Measurements from ENCODE around the gene GNB2.
A peak's percentile ranks its signal among the peaks of the same experiment; 100 is the strongest.

Gene GNB2

DNA sequence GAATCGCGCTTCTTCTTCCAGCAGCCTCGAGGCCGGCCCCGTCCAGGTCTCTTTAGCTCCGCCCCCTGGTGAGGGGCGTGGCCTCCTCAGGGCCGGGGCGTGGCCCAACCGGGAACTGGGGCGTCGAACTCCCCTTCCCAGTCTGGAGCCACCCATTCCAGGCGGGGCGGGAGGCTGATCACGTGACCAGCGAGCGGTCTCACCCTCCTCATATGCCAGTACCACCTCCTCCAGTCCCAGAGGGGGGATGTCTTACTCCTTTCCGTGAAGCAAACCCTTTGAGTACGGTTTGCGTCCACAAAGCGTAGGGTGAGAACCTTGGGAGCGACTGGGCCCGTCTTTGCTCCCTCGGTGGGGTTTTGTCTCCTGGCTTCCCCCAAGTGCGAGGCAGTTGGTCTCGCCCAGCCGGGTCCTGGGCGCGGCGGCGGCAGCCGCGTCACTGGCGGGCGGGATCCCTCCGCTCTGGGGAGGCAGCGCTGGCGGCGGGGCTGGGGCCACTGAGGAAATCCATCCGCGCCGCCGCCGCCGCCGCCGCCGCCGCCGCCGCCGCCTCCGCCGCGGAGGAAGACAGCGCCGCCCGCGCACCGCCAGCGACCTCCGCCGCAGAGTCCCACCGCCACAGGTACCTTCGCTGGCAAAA is at the start of gene GNB2:
Gene GNB2 (plus strand): TSS at position 439 of the 640 bp plus-strand sequence. CDS start 2,526 bp downstream, outside the sequence.
- peaks cover 12 to 21% of the 10 kb centered on the region in 2 donors for H3K36me3 ChIP-seq (ENCODE audit: control insufficient read depth in 1 of 2, insufficient read depth in 2 of 2, low read length in 2 of 2)
- peak within 1 kb of the TSS; percentile 98 for H3K27ac ChIP-seq (ENCODE audit: low read depth, low read length)
- no peaks in the 10 kb centered on the region for H3K27me3 ChIP-seq (ENCODE audit: control insufficient read depth in 1 of 2, insufficient read depth in 2 of 2, low read length in 2 of 2)
- H3K9ac ChIP-seq (ENCODE audit: low read depth in 1 of 2, low read length in 2 of 2), result peak within 1 kb of the TSS; percentile 80 to 91
- H3K4me3 ChIP-seq (ENCODE audit: low read depth in 1 of 2, low read length in 2 of 2), result peak within 1 kb of the TSS; percentile 85 to 91
- no peaks in the 10 kb centered on the region for H3K9me3 ChIP-seq (ENCODE audit: control insufficient read depth in 1 of 2, low read length in 2 of 2)
- H3K4me1 ChIP-seq (ENCODE audit: control insufficient read depth in 1 of 2, insufficient read depth in 2 of 2, low read length in 2 of 2), result peaks cover 5 to 10% of the 10 kb centered on the region in 2 donors

DNA sequence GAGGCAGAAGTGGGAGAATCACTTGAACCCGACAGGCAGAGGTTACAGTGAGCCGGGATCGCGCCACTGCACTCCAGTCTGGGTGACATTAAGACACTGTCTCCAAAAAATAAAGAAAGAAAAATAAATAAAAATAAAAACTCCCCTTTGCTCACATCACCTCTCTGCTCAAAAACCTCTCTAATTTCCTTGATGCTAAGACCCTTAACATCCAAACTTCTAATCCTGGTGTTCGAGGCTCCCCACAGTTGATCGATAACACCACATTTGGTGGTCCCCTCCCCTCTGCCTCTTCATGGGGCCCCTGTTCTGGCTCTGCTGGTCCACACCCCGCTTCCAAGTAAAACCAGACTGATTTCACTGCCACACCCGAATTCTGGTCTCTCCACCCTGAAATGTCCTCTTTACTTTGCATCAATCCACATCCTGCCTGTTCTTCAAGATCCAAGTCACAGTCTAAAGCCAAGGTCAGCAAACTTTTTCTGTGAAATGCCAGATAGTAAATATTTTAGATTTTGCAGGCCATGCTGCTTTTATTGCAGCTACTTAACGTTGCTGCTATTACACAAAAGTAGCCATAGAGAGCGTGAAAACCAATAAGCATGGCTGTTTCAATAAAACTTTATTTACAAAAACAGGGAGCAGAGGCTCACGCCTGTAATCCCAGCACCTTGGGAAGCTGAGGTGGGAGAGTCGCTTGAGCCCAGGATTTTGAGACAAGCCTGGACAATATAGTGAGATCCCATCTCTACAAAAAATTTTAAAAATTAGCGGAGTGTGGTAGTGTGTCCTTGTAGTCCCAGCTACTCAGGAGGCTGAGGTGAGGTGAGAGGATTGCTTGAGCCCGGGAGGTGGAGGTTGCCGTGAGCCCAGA is 49.4 kb upstream of the GNB2 start:
- Histone ChIP-seq H3K4me3 (ENCODE audit: low read depth in 1 of 2, low read length in 2 of 2) (no peak overlapping the region), H3K9me3 (ENCODE audit: control insufficient read depth in 1 of 2, low read length in 2 of 2) (no peaks in the 10 kb centered on the region), H3K27me3 (ENCODE audit: control insufficient read depth in 1 of 2, insufficient read depth in 2 of 2, low read length in 2 of 2) (no peaks in the 10 kb centered on the region), H3K9ac (ENCODE audit: low read depth in 1 of 2, low read length in 2 of 2) (no peak overlapping the region), H3K36me3 (ENCODE audit: control insufficient read depth in 1 of 2, insufficient read depth in 2 of 2, low read length in 2 of 2) (no peaks in the 10 kb centered on the region), H3K27ac (ENCODE audit: low read depth, low read length) (no peak overlapping the region), H3K4me1 (ENCODE audit: control insufficient read depth in 1 of 2, insufficient read depth in 2 of 2, low read length in 2 of 2) (peaks cover 0 to 8% of the 10 kb centered on the region in 2 donors)

DNA sequence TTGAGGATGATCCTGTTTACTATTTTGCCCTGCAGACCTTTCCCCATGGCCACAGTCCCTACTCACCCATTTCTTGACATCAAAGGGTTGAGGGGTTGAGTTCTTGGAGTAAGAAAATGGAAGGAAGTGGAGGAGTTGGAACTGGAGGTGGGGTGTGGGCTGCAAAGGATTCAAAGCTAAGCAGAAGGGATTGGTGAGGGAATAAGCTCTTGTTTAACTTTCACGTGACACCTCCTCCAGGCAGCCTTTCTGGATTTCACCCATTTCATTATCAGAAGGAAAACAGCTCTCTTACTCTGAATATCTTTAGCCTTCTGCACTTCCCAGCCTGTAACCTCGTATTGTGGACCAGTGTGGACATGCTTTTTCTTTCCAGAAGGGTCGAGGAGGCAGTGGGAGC is 47.5 kb upstream of the GNB2 start:
- Histone ChIP-seq H3K9ac (ENCODE audit: low read depth in 1 of 2, low read length in 2 of 2) (no peak overlapping the region), H3K4me1 (ENCODE audit: control insufficient read depth in 1 of 2, insufficient read depth in 2 of 2, low read length in 2 of 2) (peaks cover 0 to 8% of the 10 kb centered on the region in 2 donors), H3K27me3 (ENCODE audit: control insufficient read depth in 1 of 2, insufficient read depth in 2 of 2, low read length in 2 of 2) (no peaks in the 10 kb centered on the region)

DNA sequence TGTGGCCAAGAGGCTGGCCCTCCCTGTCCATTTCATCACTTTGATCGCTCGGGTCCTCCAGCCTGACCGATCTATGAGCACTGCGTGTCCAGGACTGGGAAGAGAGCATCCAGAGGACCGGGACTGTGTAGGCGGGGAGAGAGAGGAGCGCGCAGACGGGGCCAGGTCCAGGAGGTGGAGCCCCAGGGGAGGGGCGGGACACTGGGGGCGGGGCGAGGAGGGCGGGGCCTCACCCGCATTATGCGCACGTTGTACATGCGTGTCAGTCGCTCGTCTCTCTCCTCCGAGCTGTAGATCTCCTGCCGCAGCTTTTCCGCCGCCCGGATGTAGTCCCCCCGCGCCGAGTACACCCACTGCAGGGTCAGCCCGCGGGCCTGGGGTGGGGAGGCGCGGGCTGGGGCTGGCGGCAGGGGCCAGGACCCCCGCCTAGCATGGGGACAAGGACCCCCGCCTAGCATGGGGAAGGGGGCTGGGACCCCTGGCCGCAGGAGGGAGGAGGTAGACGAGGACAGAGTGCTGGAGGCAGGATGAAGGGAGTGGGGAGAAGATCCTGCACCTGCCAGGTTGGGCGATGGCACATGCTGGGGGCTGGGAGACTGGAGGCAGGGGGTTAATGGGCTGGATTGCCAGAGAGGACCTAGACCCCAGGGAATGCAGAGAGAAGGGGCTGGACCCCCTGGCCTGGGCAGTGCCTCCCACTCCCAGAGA is 46.9 kb upstream of the GNB2 start:
- H3K27ac ChIP-seq (ENCODE audit: low read depth, low read length), result no peak overlapping the region
- H3K4me3 ChIP-seq (ENCODE audit: low read depth in 1 of 2, low read length in 2 of 2), result peak overlapping the region; percentile 50
- no peak overlapping the region for H3K9ac ChIP-seq (ENCODE audit: low read depth in 1 of 2, low read length in 2 of 2)
- H3K36me3 ChIP-seq (ENCODE audit: control insufficient read depth in 1 of 2, insufficient read depth in 2 of 2, low read length in 2 of 2), result no peaks in the 10 kb centered on the region
- no peaks in the 10 kb centered on the region for H3K27me3 ChIP-seq (ENCODE audit: control insufficient read depth in 1 of 2, insufficient read depth in 2 of 2, low read length in 2 of 2)
- H3K9me3 ChIP-seq (ENCODE audit: control insufficient read depth in 1 of 2, low read length in 2 of 2), result no peaks in the 10 kb centered on the region
- peaks cover 0 to 8% of the 10 kb centered on the region in 2 donors for H3K4me1 ChIP-seq (ENCODE audit: control insufficient read depth in 1 of 2, insufficient read depth in 2 of 2, low read length in 2 of 2)

More for the DNA sequence above, 47.5 kb upstream of the GNB2 start:
- no peaks in the 10 kb centered on the region for H3K9me3 ChIP-seq (ENCODE audit: control insufficient read depth in 1 of 2, low read length in 2 of 2)
- no peaks in the 10 kb centered on the region for H3K36me3 ChIP-seq (ENCODE audit: control insufficient read depth in 1 of 2, insufficient read depth in 2 of 2, low read length in 2 of 2)
- H3K4me3 ChIP-seq (ENCODE audit: low read depth in 1 of 2, low read length in 2 of 2), result peak overlapping the region in 1 of 2 donors; percentile 32
- H3K27ac ChIP-seq (ENCODE audit: low read depth, low read length), result no peak overlapping the region

DNA sequence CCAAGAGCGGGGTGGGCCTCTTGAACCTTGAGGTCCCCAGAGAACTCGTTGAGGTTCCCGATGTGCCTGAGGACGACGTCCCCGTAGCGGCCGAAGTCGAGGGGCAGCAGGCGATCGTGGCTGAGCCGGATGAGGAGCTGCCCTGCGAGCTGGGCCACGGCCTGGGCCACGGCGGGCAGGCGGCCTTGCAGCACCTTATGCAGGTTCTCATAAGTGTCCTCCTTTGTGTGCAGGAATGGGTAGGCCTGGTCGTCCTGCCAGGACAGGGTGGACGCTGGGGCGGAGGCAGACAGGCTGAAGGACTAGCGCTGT is 46.3 kb upstream of the GNB2 start:
- H3K9me3 ChIP-seq (ENCODE audit: control insufficient read depth in 1 of 2, low read length in 2 of 2), result no peaks in the 10 kb centered on the region
- H3K27ac ChIP-seq (ENCODE audit: low read depth, low read length), result no peak overlapping the region

DNA sequence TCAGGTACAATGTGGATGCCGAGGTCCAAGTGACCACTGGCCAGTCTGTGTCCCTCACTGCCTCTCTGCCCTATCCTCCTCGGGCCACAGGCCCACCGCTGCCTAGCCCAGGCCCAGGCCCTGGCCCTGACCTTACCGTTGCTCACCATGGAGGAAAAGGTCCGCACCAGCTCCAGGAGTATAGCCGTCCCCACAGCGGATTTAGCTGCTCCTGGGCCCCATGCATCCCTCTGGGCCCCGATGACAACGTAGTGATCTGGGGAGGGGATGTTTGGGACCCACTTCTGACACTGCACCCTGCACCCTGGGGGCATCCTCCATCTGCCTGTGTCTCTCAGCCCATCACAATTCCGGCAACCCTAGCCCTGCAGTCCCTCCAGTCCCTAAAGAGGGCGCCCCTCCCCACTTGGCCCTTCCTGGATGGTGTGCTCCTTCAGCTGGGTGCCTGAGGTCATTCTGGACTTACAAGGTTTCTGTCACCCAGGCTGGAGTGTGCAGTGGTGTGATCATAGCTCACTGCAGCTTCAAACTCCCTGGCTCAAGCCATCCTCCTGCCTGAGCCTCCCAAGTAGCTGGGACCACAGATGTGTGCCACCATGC is 44.3 kb upstream of the GNB2 start:
- Histone ChIP-seq H3K36me3 (ENCODE audit: control insufficient read depth in 1 of 2, insufficient read depth in 2 of 2, low read length in 2 of 2) (no peaks in the 10 kb centered on the region), H3K27me3 (ENCODE audit: control insufficient read depth in 1 of 2, insufficient read depth in 2 of 2, low read length in 2 of 2) (no peaks in the 10 kb centered on the region), H3K4me3 (ENCODE audit: low read depth in 1 of 2, low read length in 2 of 2) (no peak overlapping the region), H3K27ac (ENCODE audit: low read depth, low read length) (no peak overlapping the region), H3K9ac (ENCODE audit: low read depth in 1 of 2, low read length in 2 of 2) (no peak overlapping the region), H3K4me1 (ENCODE audit: control insufficient read depth in 1 of 2, insufficient read depth in 2 of 2, low read length in 2 of 2) (peaks cover 5 to 16% of the 10 kb centered on the region in 2 donors), H3K9me3 (ENCODE audit: control insufficient read depth in 1 of 2, low read length in 2 of 2) (no peaks in the 10 kb centered on the region)

More for the DNA sequence above, 46.3 kb upstream of the GNB2 start:
- no peaks in the 10 kb centered on the region for H3K27me3 ChIP-seq (ENCODE audit: control insufficient read depth in 1 of 2, insufficient read depth in 2 of 2, low read length in 2 of 2)
- H3K9ac ChIP-seq (ENCODE audit: low read depth in 1 of 2, low read length in 2 of 2), result no peak overlapping the region
- no peaks in the 10 kb centered on the region for H3K36me3 ChIP-seq (ENCODE audit: control insufficient read depth in 1 of 2, insufficient read depth in 2 of 2, low read length in 2 of 2)
- H3K4me1 ChIP-seq (ENCODE audit: control insufficient read depth in 1 of 2, insufficient read depth in 2 of 2, low read length in 2 of 2), result peaks cover 0 to 8% of the 10 kb centered on the region in 2 donors
- H3K4me3 ChIP-seq (ENCODE audit: low read depth in 1 of 2, low read length in 2 of 2), result peak overlapping the region in 1 of 2 donors; percentile 50

DNA sequence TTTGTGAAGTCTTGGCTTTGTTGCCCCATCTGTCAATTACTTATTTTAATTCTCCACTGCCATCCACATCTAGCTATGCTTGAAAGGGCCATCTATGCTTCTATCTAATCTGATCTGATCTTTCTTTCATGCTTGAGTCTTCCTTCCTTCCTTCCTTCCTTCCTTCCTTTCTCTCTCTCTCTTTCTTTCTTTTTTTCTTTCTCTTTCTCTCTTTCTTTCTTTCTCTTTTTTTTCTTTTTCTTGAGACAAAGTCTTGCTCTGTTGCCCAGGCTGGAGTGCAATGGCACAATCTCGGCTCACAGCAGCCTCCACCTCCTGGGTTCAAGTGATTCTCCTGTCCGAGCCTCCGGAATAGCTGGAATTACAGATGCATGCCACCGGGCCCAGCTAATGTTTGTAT is 43.5 kb upstream of the GNB2 start:
- Histone ChIP-seq H3K9ac (ENCODE audit: low read depth in 1 of 2, low read length in 2 of 2) (no peak overlapping the region), H3K4me1 (ENCODE audit: control insufficient read depth in 1 of 2, insufficient read depth in 2 of 2, low read length in 2 of 2) (peaks cover 5 to 16% of the 10 kb centered on the region in 2 donors), H3K4me3 (ENCODE audit: low read depth in 1 of 2, low read length in 2 of 2) (no peak overlapping the region), H3K36me3 (ENCODE audit: control insufficient read depth in 1 of 2, insufficient read depth in 2 of 2, low read length in 2 of 2) (no peaks in the 10 kb centered on the region), H3K9me3 (ENCODE audit: control insufficient read depth in 1 of 2, low read length in 2 of 2) (no peaks in the 10 kb centered on the region), H3K27me3 (ENCODE audit: control insufficient read depth in 1 of 2, insufficient read depth in 2 of 2, low read length in 2 of 2) (no peaks in the 10 kb centered on the region), H3K27ac (ENCODE audit: low read depth, low read length) (no peak overlapping the region)

DNA sequence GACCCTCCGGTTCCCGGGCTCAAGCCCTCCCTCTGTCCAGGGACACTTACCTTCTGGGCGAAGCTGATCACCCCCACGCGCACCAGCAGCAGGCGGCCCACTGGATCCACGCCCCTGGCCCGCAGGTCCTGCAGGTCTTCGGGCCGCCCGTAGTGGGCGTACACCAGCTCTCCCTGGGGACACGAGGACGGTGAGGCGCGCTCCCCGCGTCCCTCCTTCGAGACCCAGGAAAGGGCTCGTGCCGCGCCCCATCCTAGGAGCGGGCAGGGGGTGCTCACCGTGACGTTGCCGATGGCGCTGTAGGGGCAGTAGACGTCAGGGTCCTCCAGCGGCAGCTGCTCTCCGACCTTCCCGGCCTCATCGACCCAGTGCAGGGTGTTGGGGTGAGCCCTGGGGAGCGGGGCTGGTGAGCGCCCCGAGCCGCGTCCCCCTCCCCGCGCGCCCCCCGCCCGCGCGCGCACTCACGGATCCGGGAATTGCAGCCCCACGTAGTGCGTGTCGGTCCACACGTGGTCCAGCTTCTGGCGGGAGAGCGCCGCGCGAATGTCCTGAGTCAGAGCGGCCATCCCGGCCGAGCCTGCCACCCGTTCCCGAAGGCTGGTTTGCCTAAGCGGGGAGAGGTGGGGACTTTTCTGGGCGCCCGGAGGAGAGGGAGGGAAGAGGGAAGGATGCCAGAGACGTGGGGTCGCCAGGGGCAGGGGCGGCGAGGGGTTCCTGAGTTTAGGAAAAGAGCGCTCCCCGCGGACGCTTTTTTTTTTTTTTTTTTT is 40.4 kb upstream of the GNB2 start:
- Histone ChIP-seq H3K9me3 (ENCODE audit: control insufficient read depth in 1 of 2, low read length in 2 of 2) (no peaks in the 10 kb centered on the region), H3K4me1 (ENCODE audit: control insufficient read depth in 1 of 2, insufficient read depth in 2 of 2, low read length in 2 of 2) (peaks cover 5 to 8% of the 10 kb centered on the region in 2 donors), H3K36me3 (ENCODE audit: control insufficient read depth in 1 of 2, insufficient read depth in 2 of 2, low read length in 2 of 2) (no peaks in the 10 kb centered on the region), H3K27me3 (ENCODE audit: control insufficient read depth in 1 of 2, insufficient read depth in 2 of 2, low read length in 2 of 2) (no peaks in the 10 kb centered on the region), H3K9ac (ENCODE audit: low read depth in 1 of 2, low read length in 2 of 2) (peak overlapping the region; percentile 25 to 51), H3K27ac (ENCODE audit: low read depth, low read length) (no peak overlapping the region), H3K4me3 (ENCODE audit: low read depth in 1 of 2, low read length in 2 of 2) (peak overlapping the region; percentile 65 to 72)

DNA sequence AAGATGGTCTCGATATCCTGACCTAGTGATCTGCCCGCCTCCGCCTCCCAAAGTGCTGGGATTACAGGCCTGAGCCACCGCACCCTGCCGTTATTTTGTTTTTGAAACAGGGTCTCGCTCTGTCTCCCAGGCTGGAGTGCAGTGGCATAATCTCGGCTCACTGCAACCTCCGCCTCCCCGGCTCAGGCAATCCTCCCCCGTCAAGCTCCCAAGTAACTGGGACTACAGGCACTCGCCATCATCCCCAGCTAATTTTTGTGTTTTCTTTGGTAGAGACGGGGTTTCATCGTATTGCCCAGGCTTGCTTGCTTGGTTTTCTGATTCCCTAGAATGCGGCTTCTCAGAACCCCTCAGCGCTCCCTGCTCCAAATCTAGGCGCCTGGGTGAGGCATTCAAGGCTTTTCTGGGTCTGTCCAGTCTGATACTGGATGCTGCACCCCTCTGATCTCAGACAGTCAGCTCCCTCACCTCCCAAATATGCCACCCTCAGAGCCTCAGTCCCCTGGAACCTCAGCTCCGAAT is 33.5 kb upstream of the GNB2 start:
- Histone ChIP-seq H3K27ac (ENCODE audit: low read depth, low read length) (no peak overlapping the region), H3K9me3 (ENCODE audit: control insufficient read depth in 1 of 2, low read length in 2 of 2) (no peaks in the 10 kb centered on the region), H3K4me1 (ENCODE audit: control insufficient read depth in 1 of 2, insufficient read depth in 2 of 2, low read length in 2 of 2) (peaks cover 4 to 8% of the 10 kb centered on the region in 2 donors), H3K27me3 (ENCODE audit: control insufficient read depth in 1 of 2, insufficient read depth in 2 of 2, low read length in 2 of 2) (peaks cover 3 to 8% of the 10 kb centered on the region in 2 donors), H3K9ac (ENCODE audit: low read depth in 1 of 2, low read length in 2 of 2) (no peak overlapping the region), H3K36me3 (ENCODE audit: control insufficient read depth in 1 of 2, insufficient read depth in 2 of 2, low read length in 2 of 2) (no peaks in the 10 kb centered on the region), H3K4me3 (ENCODE audit: low read depth in 1 of 2, low read length in 2 of 2) (no peak overlapping the region)
